Right lobe of liver (tissue), 4 donors: ENCODE results near the gene E2F7.

Experiments used
- POLR2A ChIP-seq: fragments of 450-650 bp; IDR thresholded peaks from one replicate; pipeline ENCODE4 v1.6.1; 2017; ENCODE audit warnings: antibody characterized with exemption, mild to moderate bottlenecking
- TF ChIP-seq, protein P1 (sequence below), 4 donors: fragments of 200-600 bp in 3 of 4; fragments of 450-650 bp in 1 of 4; IDR thresholded peaks; one replicate each; pipeline versions ENCODE4 v1.5.1 to v1.8.0; 2016 to 2022; ENCODE audit warnings: antibody characterized with exemption in 4 of 4, mild to moderate bottlenecking in 2 of 4
- donor health status: DM: no; HTN: no; CAD: no.
- donor health status: DM: no; HTN: no; CAD: no.
- donor health status: DM: no; HTN: yes; CAD: no.

DNA sequence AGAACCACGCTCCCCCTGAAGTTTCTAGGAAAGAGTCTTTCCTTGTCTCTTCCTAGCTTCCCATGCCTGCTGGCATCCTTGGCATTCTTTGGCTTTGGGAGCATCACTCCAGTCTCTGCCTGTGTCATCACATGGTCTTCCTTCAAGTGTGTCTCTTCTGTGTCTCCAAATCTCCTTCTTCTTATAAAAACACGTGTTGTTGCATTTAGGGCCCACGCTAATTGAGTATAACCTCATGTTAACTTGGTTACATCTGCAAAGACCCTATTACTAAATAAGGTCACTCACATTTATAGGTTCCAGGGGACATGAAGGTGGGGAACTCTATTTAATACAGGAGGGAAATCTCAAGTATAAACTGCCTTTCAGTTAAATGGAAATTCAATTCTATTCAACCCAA is 63.0 kb downstream of the E2F7 start:
- TF ChIP-seq, protein P1, sequence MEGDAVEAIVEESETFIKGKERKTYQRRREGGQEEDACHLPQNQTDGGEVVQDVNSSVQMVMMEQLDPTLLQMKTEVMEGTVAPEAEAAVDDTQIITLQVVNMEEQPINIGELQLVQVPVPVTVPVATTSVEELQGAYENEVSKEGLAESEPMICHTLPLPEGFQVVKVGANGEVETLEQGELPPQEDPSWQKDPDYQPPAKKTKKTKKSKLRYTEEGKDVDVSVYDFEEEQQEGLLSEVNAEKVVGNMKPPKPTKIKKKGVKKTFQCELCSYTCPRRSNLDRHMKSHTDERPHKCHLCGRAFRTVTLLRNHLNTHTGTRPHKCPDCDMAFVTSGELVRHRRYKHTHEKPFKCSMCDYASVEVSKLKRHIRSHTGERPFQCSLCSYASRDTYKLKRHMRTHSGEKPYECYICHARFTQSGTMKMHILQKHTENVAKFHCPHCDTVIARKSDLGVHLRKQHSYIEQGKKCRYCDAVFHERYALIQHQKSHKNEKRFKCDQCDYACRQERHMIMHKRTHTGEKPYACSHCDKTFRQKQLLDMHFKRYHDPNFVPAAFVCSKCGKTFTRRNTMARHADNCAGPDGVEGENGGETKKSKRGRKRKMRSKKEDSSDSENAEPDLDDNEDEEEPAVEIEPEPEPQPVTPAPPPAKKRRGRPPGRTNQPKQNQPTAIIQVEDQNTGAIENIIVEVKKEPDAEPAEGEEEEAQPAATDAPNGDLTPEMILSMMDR (IDR thresholded peaks at IDR 0.05), result no peak
- no peak for TF ChIP-seq POLR2A
